Measurements from ENCODE around the gene LIMS2.

The LIMS2 gene

GRCh38 chr2:127597046-127597983, 78.0 kb downstream of the LIMS2 start:
- no peak for DNase-seq

GRCh38 chr2:127596311-127597045, 78.9 kb downstream of the LIMS2 start:
- no peak for DNase-seq

GRCh38 chr2:127594116-127594591, 81.2 kb downstream of the LIMS2 start:
- no peak for DNase-seq

GRCh38 chr2:127593228-127594115, 81.9 kb downstream of the LIMS2 start:
- DNase-seq = no peak

- DNase-seq = no peak
Measured at GRCh38 chr2:127592761-127593227, 82.5 kb downstream of the LIMS2 start.

- peak; percentile 55 for DNase-seq
Measured at GRCh38 chr2:127591221-127591923, 84.0 kb downstream of the LIMS2 start.

- DNase-seq = no peak
Measured at GRCh38 chr2:127590386-127591190, 84.7 kb downstream of the LIMS2 start.

- DNase-seq = no peak
Measured at GRCh38 chr2:127589841-127590240, 85.5 kb downstream of the LIMS2 start.

GRCh38 chr2:127589358-127589757, 86.0 kb downstream of the LIMS2 start:
- DNase-seq = no peak
